Measurements from ENCODE around the gene SNRK.

GRCh38 chr3:43288850-43289249, 2.5 kb downstream of the SNRK start:
- TF ChIP-seq CTCF (tag by site-specific recombination; IDR thresholded peaks at IDR 0.05), result no peak
- no peak for TF ChIP-seq ZNF571 (tag by site-specific recombination; IDR thresholded peaks at IDR 0.05)
- no peak for TF ChIP-seq ZFP69B (tag by site-specific recombination; IDR thresholded peaks at IDR 0.05)
- no peak for TF ChIP-seq REPIN1 (tag by site-specific recombination; IDR thresholded peaks at IDR 0.05; ENCODE audit: low read depth)
- TF ChIP-seq ZNF707 (tag by site-specific recombination; IDR thresholded peaks at IDR 0.05), result no peak
- no peak for TF ChIP-seq ZNF660 (tag by site-specific recombination; IDR thresholded peaks at IDR 0.05)
- TF ChIP-seq ZNF175 (tag by site-specific recombination; IDR thresholded peaks at IDR 0.05), result no peak

Measured in HEK293 (cell line).